GM23338 (cell line): Measurements from ENCODE around the gene CBFA2T2. TPM values are rescaled to one million over a fixed set of nuclear protein-coding genes. Genes with fewer than 3 reads are reported as not detected.

Source experiments
- ATAC-seq: fragments of 200-7000 bp; cut with Tn5 transposase; 3 replicates; pipeline ENCODE4 v1.9.1; 2020
- DNase-seq: peaks from one replicate; pipeline ENCODE4 v3.0.0-alpha.2; 2015; ENCODE audit warnings: low spot score
- H2AFZ ChIP-seq: fragments of 200-600 bp; sonication (generic); 2 replicates; pipeline ENCODE4 v1.8.0; 2016; ENCODE audit warnings: antibody characterized with exemption, mild to moderate bottlenecking, moderate library complexity
- H3F3A ChIP-seq: fragments of 200-600 bp; sonication (generic); replicated peaks from 2 replicates; pipeline ENCODE4 v1.8.0; 2017; ENCODE audit warnings: antibody characterized with exemption, mixed run types, low read depth
- H3K27ac ChIP-seq: fragments of 200-600 bp; sonication (generic); 2 replicates; pipeline ENCODE4 v1.6.1; 2016; ENCODE audit warnings: low read depth
- H3K27me3 ChIP-seq: fragments of 200-600 bp; sonication (generic); 2 replicates; pipeline ENCODE4 v1.8.0; 2016; ENCODE audit warnings: mild to moderate bottlenecking, mixed run types, moderate library complexity; ENCODE audit not compliant: insufficient read depth
- H3K36me3 ChIP-seq: fragments of 200-600 bp; sonication (generic); 2 replicates; pipeline ENCODE4 v1.8.0; 2016; ENCODE audit warnings: mild to moderate bottlenecking; ENCODE audit not compliant: insufficient read depth
- H3K4me1 ChIP-seq: fragments of 200-600 bp; sonication (generic); 2 replicates; pipeline ENCODE4 v1.8.0; 2016; ENCODE audit warnings: mild to moderate bottlenecking, moderate library complexity; ENCODE audit not compliant: insufficient read depth
- H3K4me2 ChIP-seq: fragments of 200-600 bp; sonication (generic); 2 replicates; pipeline ENCODE4 v1.7.1; 2017; ENCODE audit warnings: mixed run types
- H3K4me3 ChIP-seq: fragments of 200-600 bp; sonication (generic); 2 replicates; pipeline ENCODE4 v1.6.1; 2016; ENCODE audit warnings: mixed run types
- H3K79me2 ChIP-seq: fragments of 200-600 bp; sonication (generic); replicated peaks from 2 replicates; pipeline ENCODE4 v1.8.0; 2017; ENCODE audit warnings: mild to moderate bottlenecking; ENCODE audit not compliant: insufficient read depth
- H3K9me2 ChIP-seq: fragments of 200-600 bp; sonication (generic); 2 replicates; pipeline ENCODE4 v1.8.0; 2017; ENCODE audit not compliant: insufficient read depth
- H4K20me1 ChIP-seq: fragments of 200-600 bp; sonication (generic); replicated peaks from 2 replicates; pipeline ENCODE4 v1.8.0; 2017; ENCODE audit warnings: mild to moderate bottlenecking; ENCODE audit not compliant: insufficient read depth
- H3K27ac Mint-ChIP-seq: 2 replicates; pipeline ENCODE4 v1.8.0; 2020; ENCODE audit warnings: inconsistent platforms, mild to moderate bottlenecking, moderate library complexity, mixed read lengths
- H3K27me3 Mint-ChIP-seq: 3 replicates; pipeline ENCODE4 v1.8.0; 2022; ENCODE audit warnings: low read depth, mild to moderate bottlenecking, moderate library complexity, mixed read lengths, inconsistent platforms; ENCODE audit not compliant: insufficient read depth, poor library complexity
- H3K36me3 Mint-ChIP-seq: 3 replicates; pipeline ENCODE4 v1.8.0; 2021; ENCODE audit warnings: low read depth, mild to moderate bottlenecking, inconsistent platforms, moderate library complexity, mixed read lengths
- H3K4me1 Mint-ChIP-seq: 3 replicates; pipeline ENCODE4 v1.8.0; 2020; ENCODE audit warnings: mild to moderate bottlenecking, inconsistent platforms, mixed read lengths
- H3K4me3 Mint-ChIP-seq: 3 replicates; pipeline ENCODE4 v1.8.0; 2021; ENCODE audit warnings: moderate library complexity, mild to moderate bottlenecking, inconsistent platforms, mixed read lengths
- H3K9me3 Mint-ChIP-seq: 3 replicates; pipeline ENCODE4 v1.8.0; 2020; ENCODE audit warnings: moderate library complexity, mild to moderate bottlenecking, inconsistent platforms, mixed read lengths
- EZH2 ChIP-seq: fragments of 200-600 bp; sonication (generic); IDR thresholded peaks from one replicate; pipeline ENCODE4 v1.8.0; 2017; ENCODE audit warnings: antibody characterized with exemption, mild to moderate bottlenecking, low read depth; ENCODE audit not compliant: unreplicated experiment
- EZH2phosphoT487 ChIP-seq: fragments of 200-600 bp; sonication (generic); IDR thresholded peaks from one replicate; pipeline ENCODE4 v1.8.1; 2018; ENCODE audit warnings: antibody characterized with exemption; ENCODE audit not compliant: unreplicated experiment
- ZNF331 ChIP-seq: fragments of 250-450 bp; sonication (Bioruptor Pico); IDR thresholded peaks from 2 replicates; pipeline ENCODE4 v1.5.0; 2020; ENCODE audit warnings: low read depth, mild to moderate bottlenecking, moderate library complexity
- polyA plus RNA-seq: library from polyadenylated mRNA; unstranded; fragments of >200 nt; fragmentation: Nextera tagmentation; extraction: Ambion mirVana; gene quantifications from 2 replicates; pipeline ENCODE4 v1.2.1, GENCODE V29; 2016
- total RNA-seq: library from RNA; depleted of rRNA; stranded (reverse); fragments of >200 nt; shearing (Covaris generic); gene quantifications from 2 replicates; pipeline ENCODE4 v1.2.3, GENCODE V29; 2014
- TF ChIP-seq, protein P1 (sequence below): fragments of 250-450 bp; sonication (Bioruptor Pico); IDR thresholded peaks from 2 replicates; pipeline ENCODE4 v1.5.0; 2020; ENCODE audit warnings: mild to moderate bottlenecking, moderate library complexity
- TF ChIP-seq, protein P2 (sequence below): IDR thresholded peaks from 2 replicates; pipeline ENCODE4 v1.6.1; 2016; ENCODE audit warnings: antibody characterized with exemption
- TF ChIP-seq, protein P3 (sequence below), 2 experiments: fragments of 200-600 bp in 1 of 2; sonication (generic) in 1 of 2; conservative IDR thresholded peaks; 2 replicates each; pipeline versions ENCODE4 v1.5.1 to v1.6.1; 2016 to 2017; ENCODE audit warnings: antibody characterized with exemption in 2 of 2, low read depth in 2 of 2, mild to moderate bottlenecking in 2 of 2, moderate library complexity in 1 of 2
- TF ChIP-seq, protein P4 (sequence below): IDR thresholded peaks from one replicate; pipeline ENCODE4 v1.6.1; 2018; ENCODE audit warnings: antibody characterized with exemption; ENCODE audit not compliant: unreplicated experiment

CBFA2T2 gene
- total and polyA plus RNA-seq, 2 experiments from 2014 or later, result 12.7 to 15.8 TPM

DNA sequence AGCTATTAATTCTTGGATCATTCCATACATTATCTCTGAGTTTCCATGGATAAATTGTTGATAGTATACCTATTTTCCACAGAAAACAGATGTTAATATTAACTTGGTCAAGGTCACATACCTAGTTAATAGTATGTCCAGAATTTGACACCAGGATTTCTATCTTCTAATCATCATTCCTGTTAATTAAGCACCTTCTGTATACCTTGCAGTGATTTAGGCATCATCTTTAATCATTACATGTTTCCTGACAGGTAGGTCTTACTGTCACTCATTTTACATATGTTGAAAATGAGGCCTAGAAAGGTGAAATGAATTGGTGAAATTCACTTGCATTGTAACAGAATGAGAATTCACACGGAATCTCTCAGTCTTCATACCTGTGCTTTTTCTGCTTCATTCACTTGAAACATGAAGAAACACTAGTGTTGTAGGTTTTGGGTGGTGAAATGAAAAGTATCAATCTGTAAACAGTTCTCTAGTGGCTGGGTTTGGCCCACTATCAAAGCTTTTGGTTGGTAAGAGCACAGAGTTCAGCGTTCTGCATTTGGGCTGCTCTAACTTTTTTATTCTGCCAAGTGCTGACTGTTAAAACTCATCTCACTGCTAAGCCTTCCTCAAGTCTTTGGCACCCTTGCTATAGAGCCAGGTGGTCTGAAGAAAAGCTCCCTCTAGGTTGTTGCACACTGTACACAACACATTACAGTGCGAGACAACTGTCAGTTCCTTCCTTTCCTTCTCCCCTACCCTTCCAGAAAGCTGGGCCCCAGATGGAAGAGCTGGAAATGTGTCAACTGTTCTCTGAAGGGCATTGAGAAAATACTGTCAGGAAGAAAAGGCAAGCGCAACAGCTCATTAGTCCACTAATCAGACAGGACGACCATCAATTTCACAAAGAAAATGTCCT, 114.4 kb downstream of the CBFA2T2 start:
- no peak overlapping the region for H3K4me2 ChIP-seq
- no peak overlapping the region for H2AFZ ChIP-seq
- no peaks in the 10 kb centered on the region for H3K4me1 ChIP-seq
- Mint-ChIP-seq H3K4me1 (no peaks in the 10 kb centered on the region), H3K27ac (no peak overlapping the region), H3K36me3 (no peaks in the 10 kb centered on the region), H3K9me3 (no peaks in the 10 kb centered on the region), H3K4me3 (no peak overlapping the region), H3K27me3 (peaks cover 2% of the 10 kb centered on the region)
- TF ChIP-seq, protein P1, sequence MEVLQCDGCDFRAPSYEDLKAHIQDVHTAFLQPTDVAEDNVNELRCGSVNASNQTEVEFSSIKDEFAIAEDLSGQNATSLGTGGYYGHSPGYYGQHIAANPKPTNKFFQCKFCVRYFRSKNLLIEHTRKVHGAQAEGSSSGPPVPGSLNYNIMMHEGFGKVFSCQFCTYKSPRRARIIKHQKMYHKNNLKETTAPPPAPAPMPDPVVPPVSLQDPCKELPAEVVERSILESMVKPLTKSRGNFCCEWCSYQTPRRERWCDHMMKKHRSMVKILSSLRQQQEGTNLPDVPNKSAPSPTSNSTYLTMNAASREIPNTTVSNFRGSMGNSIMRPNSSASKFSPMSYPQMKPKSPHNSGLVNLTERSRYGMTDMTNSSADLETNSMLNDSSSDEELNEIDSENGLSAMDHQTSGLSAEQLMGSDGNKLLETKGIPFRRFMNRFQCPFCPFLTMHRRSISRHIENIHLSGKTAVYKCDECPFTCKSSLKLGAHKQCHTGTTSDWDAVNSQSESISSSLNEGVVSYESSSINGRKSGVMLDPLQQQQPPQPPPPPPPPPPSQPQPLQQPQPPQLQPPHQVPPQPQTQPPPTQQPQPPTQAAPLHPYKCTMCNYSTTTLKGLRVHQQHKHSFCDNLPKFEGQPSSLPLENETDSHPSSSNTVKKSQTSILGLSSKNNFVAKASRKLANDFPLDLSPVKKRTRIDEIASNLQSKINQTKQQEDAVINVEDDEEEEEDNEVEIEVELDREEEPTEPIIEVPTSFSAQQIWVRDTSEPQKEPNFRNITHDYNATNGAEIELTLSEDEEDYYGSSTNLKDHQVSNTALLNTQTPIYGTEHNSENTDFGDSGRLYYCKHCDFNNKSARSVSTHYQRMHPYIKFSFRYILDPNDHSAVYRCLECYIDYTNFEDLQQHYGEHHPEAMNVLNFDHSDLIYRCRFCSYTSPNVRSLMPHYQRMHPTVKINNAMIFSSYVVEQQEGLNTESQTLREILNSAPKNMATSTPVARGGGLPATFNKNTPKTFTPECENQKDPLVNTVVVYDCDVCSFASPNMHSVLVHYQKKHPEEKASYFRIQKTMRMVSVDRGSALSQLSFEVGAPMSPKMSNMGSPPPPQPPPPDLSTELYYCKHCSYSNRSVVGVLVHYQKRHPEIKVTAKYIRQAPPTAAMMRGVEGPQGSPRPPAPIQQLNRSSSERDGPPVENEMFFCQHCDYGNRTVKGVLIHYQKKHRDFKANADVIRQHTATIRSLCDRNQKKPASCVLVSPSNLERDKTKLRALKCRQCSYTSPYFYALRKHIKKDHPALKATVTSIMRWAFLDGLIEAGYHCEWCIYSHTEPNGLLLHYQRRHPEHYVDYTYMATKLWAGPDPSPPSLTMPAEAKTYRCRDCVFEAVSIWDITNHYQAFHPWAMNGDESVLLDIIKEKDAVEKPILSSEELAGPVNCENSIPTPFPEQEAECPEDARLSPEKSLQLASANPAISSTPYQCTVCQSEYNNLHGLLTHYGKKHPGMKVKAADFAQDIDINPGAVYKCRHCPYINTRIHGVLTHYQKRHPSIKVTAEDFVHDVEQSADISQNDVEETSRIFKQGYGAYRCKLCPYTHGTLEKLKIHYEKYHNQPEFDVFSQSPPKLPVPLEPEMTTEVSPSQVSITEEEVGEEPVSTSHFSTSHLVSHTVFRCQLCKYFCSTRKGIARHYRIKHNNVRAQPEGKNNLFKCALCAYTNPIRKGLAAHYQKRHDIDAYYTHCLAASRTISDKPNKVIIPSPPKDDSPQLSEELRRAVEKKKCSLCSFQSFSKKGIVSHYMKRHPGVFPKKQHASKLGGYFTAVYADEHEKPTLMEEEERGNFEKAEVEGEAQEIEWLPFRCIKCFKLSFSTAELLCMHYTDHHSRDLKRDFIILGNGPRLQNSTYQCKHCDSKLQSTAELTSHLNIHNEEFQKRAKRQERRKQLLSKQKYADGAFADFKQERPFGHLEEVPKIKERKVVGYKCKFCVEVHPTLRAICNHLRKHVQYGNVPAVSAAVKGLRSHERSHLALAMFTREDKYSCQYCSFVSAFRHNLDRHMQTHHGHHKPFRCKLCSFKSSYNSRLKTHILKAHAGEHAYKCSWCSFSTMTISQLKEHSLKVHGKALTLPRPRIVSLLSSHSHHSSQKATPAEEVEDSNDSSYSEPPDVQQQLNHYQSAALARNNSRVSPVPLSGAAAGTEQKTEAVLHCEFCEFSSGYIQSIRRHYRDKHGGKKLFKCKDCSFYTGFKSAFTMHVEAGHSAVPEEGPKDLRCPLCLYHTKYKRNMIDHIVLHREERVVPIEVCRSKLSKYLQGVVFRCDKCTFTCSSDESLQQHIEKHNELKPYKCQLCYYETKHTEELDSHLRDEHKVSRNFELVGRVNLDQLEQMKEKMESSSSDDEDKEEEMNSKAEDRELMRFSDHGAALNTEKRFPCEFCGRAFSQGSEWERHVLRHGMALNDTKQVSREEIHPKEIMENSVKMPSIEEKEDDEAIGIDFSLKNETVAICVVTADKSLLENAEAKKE (CRISPR knock-in tag), result no peak
- TF ChIP-seq, protein P2, sequence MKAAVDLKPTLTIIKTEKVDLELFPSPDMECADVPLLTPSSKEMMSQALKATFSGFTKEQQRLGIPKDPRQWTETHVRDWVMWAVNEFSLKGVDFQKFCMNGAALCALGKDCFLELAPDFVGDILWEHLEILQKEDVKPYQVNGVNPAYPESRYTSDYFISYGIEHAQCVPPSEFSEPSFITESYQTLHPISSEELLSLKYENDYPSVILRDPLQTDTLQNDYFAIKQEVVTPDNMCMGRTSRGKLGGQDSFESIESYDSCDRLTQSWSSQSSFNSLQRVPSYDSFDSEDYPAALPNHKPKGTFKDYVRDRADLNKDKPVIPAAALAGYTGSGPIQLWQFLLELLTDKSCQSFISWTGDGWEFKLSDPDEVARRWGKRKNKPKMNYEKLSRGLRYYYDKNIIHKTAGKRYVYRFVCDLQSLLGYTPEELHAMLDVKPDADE, result no peak
- TF ChIP-seq EZH2 (no peak), EZH2phosphoT487 (no peak), ZNF331 (CRISPR knock-in tag) (no peak)
- TF ChIP-seq, protein P3, sequence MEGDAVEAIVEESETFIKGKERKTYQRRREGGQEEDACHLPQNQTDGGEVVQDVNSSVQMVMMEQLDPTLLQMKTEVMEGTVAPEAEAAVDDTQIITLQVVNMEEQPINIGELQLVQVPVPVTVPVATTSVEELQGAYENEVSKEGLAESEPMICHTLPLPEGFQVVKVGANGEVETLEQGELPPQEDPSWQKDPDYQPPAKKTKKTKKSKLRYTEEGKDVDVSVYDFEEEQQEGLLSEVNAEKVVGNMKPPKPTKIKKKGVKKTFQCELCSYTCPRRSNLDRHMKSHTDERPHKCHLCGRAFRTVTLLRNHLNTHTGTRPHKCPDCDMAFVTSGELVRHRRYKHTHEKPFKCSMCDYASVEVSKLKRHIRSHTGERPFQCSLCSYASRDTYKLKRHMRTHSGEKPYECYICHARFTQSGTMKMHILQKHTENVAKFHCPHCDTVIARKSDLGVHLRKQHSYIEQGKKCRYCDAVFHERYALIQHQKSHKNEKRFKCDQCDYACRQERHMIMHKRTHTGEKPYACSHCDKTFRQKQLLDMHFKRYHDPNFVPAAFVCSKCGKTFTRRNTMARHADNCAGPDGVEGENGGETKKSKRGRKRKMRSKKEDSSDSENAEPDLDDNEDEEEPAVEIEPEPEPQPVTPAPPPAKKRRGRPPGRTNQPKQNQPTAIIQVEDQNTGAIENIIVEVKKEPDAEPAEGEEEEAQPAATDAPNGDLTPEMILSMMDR (conservative IDR thresholded peaks at IDR 0.05; ENCODE audit: low read depth in 2 of 2), result no peak
- TF ChIP-seq, protein P4, sequence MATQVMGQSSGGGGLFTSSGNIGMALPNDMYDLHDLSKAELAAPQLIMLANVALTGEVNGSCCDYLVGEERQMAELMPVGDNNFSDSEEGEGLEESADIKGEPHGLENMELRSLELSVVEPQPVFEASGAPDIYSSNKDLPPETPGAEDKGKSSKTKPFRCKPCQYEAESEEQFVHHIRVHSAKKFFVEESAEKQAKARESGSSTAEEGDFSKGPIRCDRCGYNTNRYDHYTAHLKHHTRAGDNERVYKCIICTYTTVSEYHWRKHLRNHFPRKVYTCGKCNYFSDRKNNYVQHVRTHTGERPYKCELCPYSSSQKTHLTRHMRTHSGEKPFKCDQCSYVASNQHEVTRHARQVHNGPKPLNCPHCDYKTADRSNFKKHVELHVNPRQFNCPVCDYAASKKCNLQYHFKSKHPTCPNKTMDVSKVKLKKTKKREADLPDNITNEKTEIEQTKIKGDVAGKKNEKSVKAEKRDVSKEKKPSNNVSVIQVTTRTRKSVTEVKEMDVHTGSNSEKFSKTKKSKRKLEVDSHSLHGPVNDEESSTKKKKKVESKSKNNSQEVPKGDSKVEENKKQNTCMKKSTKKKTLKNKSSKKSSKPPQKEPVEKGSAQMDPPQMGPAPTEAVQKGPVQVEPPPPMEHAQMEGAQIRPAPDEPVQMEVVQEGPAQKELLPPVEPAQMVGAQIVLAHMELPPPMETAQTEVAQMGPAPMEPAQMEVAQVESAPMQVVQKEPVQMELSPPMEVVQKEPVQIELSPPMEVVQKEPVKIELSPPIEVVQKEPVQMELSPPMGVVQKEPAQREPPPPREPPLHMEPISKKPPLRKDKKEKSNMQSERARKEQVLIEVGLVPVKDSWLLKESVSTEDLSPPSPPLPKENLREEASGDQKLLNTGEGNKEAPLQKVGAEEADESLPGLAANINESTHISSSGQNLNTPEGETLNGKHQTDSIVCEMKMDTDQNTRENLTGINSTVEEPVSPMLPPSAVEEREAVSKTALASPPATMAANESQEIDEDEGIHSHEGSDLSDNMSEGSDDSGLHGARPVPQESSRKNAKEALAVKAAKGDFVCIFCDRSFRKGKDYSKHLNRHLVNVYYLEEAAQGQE, result no peak
- H3K27me3 ChIP-seq, result no peaks in the 10 kb centered on the region
- no peaks in the 10 kb centered on the region for H3F3A ChIP-seq
- no peak for DNase-seq
- H3K36me3 ChIP-seq, result no peaks in the 10 kb centered on the region; the same call in 1 of the 2 replicates
- H3K27ac ChIP-seq, result no peak overlapping the region
- peaks cover 6% of the 10 kb centered on the region for H4K20me1 ChIP-seq
- ATAC-seq, result no peak
- H3K79me2 ChIP-seq, result no peaks in the 10 kb centered on the region
- no peaks in the 10 kb centered on the region for H3K9me2 ChIP-seq
- H3K4me3 ChIP-seq, result no peak overlapping the region
